B cell (primary cell): ENCODE results near the gene MGMT.

Experiments
- CTCF ChIP-seq: fragments of 200-600 bp; IDR thresholded peaks from one replicate; pipeline ENCODE4 v1.8.0; 2022; ENCODE audit warnings: antibody characterized with exemption, mild to moderate bottlenecking
- EZH2 ChIP-seq: IDR thresholded peaks from 2 replicates; pipeline ENCODE4 v1.6.1; 2012; ENCODE audit warnings: borderline replicate concordance, low read depth, mild to moderate bottlenecking, moderate library complexity, low read length; ENCODE audit not compliant: insufficient read depth, poor library complexity, severe bottlenecking

GRCh38 chr10:129683519-129683918 is 216.5 kb downstream of the MGMT start:
- TF ChIP-seq EZH2, result no peak
- no peak for TF ChIP-seq CTCF
